NCI-H1930 (cell line): ENCODE data around the gene DDR1.

Experiments used
- DNase-seq, 2 experiments: peaks; one replicate each; lab custom pipeline; 2025; lab: John Stamatoyannopoulos, UW

The DDR1 gene

DNA sequence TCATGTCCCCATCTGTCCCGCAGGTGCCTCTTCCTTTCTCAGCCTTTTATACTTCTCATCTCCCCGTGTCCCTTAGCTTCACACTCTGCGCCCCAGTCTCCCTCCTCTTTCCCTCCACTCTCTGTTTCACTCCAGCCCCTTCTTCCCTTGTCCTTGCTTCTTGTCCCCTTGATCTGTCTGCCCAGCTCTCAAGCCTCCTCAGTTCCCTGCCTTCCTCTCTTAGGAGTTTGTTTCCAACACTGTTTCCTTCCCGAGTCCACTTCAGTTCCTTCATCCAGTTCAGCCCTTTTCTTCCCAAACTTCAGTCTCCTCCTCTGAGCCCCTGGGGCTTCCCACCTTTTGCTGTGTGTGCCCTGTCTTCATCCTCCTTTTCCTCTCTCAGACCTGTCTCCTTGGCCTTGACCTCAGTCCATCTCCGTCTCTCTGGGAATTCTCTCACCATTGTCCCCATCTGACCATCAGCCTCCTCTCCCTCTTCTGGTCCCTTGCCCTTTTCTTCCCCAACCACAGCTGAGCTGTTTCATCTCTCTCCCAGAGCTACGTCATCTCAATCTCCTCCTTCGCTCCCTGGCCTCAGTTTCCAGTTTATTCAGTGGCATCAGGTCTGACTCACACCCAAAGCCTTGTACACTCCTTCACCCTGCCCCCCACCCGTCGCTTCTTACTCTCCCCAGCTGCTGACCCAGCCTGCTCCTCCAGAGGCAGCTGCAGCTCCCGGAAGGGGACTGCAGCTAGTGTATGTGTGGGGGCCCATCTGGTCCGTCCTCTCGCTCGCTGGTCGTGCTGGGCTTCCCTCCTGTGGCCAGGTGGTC, 2.7 kb upstream of the DDR1 start:
- DNase-seq: no peak

DNA sequence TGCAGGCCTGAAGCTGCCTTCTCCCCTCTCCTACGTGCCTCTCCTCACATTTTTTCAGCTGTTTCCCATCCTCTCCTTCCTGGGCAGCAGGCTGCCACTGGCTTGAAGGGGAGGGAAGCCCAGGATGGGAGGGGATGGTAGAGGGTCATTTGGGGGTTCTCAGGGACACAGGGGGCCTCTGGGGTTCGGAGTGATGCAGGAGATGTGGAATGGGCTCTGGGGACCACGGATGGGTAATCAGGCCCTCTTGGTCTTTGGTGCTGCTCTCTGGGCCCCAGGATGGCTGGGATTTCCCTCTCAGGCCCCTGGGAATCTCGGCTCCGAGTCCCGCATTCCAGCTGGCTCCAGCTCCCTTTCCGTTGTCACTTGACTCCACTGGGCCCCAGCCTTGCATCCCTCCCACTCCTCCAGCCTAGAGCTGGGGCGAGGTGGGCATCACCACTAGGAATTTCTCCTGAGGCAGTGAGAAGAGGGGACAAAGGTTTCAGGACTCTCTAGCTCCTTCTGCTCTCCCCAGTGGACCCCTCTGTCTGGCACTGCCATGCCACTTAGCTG, 2.0 kb upstream of the DDR1 start:
- no peak for DNase-seq

DNA sequence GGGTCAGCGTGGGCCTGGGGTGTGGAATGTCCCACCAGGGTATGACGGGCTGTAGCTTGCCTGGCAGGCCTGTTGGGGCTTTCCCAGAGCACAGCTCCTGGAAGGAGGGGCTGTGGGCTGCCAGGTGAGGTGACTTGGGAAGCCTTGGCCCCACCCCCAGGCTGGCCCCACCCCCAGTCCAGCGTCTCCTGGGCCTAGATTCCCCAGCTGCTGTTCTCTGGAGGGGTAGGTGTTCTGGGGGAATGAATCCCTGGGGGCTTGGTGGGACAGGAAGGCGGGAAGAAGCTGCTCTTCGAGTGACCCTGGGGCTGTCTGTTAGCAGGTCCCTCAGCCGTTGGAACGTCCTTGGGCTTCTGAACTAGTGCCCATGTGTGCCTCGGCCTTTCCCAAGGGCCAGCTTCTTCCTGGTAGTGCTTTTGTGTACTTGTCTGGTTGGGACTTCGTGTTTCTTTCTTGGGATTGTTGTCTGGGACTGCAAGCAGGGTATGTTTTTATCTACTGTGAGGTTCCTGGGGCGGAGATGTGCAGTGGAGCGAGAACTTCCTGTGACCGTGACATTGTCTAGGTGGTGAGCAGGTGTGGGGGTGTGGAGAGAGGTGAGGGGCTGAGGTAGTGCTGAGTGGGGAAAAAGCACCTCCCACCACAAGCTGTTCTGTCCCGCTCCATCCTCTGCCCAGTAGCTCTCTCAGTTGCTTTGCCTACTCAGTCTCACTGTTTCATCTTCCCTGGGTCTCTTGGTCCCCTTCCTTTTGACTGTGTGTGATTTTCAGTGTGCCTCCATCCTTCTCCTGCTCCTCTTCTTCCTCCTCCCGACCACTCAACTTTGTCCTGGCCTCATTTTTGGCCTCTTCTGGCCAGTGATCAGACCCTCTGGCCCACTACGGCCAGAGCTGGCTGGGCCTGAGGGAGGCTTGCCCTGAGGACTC, 1.3 kb upstream of the DDR1 start:
- no peak for DNase-seq

DNA sequence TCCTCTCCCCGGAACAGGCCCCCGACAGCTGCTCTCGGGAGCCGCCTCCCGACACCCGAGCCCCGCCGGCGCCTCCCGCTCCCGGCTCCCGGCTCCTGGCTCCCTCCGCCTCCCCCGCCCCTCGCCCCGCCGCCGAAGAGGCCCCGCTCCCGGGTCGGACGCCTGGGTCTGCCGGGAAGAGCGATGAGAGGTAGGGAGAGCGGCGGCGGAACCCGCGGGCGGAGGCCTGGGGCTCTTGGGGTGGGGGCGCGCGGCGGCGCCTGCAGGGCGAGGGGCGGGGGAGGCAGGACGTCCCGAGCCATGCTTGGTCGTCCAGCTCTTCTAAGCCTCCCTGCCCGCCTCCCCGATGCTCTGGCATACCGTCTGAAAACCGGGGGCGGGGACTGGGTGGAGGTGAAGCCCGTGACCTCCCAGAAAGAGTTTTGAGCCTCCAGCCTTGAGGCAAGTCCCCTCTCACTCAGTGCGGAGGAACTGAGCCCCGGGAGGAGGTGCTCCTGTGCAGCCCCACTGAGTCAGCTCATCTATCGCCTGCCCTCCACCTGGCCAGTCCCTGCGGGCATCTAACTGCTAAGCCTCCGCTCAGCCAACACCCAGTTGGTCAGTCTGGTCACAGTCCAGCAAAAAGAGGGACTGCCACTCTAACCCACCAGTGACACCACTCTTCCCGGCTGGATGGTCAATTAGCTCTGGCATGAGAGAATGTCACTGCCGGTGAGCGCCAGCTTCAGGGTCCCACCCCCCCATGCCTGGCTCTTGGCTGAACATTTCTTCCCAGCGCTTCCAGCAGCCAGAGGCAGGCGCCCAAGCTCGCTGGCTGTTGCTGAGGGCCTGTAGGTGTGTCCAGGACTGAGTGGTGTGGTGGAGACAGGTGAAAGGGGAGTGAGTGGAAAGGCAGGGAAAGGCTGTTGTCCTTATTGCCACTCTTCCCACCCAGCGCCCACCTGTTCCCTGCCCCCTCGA, 482 bp downstream of the DDR1 start:
- DNase-seq: peak in 1 of 2 experiments; percentile 33

DNA sequence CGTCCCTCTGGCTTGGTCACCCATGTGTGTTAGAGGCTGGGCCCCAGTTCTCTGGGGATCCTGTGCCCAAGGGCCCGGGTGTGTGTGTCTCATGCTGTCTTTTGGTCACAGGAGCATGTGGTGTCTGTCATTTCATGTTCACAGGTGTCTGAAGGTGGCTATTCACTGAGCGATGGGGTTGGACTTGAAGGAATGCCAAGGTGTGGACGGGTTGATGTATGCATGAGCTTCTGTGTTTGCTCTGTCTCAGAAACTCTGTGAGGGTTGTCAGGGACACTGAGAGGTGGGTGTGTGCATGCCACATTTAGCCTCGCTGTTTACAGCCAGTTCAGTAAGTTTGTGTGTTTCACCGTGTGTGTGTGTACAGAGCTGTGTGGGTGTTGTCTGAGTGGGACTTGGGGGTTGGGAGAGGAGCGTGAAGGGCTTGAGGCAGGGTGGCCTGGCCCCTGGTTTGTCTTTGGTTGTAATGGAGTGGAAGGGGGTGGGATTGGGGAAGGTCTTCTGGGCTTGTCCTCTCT, 1.2 kb downstream of the DDR1 start:
- no peak for DNase-seq

DNA sequence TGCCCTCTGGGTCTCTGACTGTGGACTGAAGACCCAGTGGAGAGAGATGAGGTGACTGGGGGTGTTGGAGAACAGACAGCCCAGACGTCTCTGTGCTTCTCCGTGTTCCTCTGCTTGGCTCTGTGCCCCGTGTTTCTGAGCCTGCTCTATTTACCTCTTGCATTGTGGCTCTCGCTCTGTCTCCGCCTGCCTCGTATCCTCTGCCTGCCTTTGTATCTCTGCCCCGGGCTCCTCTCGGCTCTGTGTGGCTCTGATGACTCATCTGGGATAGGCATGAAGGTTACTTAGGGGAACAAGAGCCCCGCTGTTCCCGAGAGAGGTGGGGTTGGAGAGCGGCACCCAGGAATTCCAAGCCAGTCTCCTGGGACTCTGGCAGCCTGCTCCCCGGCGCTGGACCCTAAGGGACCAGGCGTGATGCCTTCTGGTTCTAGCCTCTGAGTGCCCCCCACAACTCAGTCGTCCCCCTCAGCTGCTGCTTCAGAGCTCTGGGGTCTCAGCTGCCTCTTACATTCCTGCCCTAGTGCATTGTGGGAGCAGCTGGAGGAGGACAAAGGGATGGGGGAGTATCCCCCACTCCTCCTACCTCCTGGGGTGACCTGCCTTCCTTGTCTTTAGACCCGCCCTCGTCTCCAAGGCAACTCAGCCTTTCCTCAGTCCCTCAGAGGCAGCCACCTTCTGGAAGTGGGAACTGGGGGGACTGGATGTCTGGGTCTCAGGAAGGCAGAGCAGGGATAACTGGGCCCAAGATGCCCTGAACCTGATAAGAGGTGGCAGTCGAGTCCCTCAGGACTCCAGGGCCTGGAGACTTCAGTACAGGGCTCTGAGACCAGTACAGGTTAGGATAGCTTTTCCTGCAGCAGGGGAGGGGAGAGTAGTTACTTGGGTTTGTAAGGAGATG, 1.9 kb downstream of the DDR1 start:
- no peak for DNase-seq

DNA sequence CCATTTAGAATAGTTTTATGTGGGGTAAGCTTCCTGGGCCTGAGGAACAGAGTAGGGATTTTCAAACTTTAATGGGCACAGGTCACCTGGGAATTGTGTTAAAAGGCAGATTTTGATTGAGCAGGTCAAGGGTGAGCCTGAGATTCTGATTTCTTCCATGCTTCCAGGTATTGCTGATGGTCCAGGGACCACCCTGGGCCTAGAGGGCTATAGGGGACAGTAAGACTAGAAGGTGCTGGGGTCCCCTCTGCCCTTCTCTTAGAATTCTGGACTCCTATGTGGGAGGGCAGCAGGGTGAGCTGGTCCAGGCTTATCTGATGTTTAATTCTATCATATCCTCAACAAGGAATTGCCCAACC, 2.6 kb downstream of the DDR1 start:
- no peak for DNase-seq

DNA sequence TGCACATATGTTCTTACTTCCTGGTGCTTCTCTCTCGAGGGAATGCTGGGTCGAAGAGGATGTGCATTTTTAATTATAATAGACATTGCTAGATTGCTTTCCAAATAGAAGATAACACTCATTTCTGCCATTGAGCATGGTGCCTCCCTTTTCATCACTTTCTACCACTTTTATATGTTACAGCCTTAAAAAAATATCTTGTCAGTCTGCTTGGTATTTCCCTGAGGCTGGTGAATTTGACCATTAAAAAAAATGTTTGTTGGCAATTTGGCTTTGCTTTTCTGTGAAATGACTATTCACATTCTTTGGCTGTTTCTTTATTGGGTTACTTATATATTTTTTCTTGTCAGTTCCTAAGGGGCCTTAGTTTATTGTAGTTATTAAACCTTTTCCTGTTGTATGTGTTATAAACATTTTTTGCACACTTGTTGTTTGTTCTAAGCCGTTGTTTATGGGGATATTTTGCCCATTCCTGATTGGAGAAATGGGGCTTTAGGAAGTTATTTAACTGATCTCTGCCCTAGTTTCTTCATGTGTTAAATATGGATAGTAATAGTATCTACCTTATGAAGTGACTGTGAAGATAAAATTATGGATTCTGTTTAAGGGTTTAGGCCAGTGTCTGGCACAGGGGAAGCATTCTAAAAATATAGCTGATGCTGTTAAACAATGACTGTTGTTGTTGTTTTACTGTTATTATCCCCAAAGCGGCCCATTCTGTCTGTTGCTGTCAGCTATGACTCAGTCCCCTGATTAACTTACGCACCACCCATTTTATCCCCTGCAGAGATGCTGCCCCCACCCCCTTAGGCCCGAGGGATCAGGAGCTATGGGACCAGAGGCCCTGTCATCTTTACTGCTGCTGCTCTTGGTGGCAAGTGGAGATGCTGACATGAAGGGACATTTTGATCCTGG, 3.8 kb downstream of the DDR1 start:
- DNase-seq: no peak

DNA sequence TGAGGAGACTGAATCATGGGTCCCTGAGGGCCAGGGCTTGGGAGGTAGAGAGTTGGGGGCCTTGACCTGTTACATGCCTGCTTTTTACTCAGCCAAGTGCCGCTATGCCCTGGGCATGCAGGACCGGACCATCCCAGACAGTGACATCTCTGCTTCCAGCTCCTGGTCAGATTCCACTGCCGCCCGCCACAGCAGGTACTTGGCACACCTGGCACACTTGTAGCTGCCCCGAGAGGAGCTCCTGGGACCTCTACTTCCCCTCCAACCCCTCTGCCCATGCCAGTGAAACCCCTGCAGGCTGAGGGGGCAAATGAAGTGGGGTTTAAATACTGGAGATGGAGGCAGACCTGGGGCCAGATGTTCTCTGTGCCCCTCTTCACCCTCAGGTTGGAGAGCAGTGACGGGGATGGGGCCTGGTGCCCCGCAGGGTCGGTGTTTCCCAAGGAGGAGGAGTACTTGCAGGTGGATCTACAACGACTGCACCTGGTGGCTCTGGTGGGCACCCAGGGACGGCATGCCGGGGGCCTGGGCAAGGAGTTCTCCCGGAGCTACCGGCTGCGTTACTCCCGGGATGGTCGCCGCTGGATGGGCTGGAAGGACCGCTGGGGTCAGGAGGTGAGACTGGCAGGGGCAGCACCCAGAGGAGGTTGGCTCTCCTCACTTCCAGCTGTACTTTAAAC, 4.6 kb downstream of the DDR1 start:
- no peak for DNase-seq

DNA sequence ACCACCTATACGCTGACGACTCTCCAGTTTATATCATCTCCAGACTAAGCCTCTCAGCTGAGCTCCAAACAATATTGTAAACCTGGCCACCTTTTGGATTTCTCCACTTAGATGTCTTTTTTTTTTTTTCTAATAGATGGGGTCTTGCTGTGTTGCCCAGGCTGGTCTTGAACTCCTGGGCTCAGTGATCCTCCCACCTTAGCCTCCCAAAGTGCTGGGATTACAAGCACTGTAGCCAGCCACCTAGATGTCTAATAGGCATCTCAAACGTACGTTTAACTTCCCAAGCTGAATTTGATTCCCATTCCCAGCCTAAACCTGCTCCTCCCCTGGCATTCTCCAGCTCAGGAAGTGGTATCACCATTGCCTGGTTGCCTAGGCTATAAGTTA, 5.2 kb downstream of the DDR1 start:
- DNase-seq: no peak

DNA sequence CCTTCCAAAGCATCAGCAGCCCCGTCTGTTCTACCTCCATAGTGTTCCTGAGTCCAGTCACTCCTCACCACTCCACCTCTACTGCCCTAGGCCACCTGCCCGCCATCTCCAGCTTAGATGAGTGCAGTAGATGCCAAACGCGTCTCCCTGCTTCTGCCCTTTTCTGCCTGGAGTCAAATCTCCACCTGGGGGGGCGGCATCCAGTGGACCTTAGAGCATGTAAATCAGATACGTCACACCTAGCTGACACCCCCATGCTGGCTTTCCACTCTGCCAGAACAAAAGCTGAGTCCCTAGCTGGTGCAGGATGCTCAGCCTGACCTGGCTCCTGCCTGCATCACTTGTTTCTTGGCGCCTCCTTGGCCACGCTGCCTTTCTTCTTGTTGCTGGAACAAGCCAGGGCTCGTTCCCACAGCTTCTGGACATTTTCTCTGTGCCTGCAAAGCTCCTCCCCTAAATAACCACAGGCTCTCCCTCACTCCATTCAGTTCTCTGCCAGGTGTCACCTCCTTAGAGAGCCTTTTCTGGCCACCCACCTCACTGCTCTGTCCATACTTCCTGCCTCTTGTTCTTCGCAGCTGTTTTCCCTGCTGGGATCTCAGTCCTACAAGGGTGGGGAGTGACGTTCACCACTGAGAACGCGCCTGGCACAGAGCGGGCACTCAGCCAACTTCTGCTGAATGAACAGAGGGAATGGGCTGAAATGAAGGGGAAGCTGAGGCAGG, 5.8 kb downstream of the DDR1 start:
- no peak for DNase-seq

DNA sequence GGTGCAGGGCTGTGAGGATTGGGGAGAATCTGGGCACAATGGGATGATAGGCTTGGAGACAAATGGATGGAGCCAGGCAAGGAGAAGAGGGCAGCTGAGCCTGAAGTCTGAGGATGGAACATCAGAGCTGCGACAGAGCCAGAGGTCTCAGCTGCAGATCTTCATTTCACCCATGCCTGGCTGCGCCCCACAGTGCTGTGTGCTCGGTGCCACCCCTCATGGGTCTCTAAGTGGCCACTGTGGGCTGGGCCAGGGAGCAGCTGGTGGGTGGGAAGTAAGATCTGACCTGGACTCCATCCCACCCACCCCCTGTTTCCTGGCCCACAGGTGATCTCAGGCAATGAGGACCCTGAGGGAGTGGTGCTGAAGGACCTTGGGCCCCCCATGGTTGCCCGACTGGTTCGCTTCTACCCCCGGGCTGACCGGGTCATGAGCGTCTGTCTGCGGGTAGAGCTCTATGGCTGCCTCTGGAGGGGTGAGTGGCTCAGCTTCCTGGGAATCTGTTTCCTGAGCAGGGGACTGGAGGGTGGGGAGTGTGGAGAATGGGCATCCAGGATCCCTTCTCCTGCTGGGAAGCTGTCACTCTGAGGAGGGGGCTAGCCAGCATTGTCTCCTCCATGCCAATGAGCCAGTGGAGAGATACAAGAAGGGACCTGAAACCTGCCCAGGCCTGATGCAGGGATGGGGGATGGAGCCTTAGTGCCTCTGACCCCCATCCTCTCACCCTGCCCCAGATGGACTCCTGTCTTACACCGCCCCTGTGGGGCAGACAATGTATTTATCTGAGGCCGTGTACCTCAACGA, 6.5 kb downstream of the DDR1 start:
- no peak for DNase-seq

DNA sequence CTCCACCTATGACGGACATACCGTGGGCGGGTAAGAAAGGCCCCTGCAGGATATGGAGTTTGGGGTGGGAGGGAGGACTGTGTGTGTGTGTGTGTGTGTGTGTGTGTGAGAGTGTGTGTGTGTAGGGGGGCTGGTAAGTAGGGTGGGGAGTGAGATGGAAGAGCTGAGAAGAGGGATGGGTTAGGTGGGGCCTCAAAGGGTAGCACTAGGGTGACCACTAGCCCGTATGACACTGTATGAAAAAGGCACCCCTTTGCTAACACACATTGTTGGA, 7.1 kb downstream of the DDR1 start:
- DNase-seq: no peak

DNA sequence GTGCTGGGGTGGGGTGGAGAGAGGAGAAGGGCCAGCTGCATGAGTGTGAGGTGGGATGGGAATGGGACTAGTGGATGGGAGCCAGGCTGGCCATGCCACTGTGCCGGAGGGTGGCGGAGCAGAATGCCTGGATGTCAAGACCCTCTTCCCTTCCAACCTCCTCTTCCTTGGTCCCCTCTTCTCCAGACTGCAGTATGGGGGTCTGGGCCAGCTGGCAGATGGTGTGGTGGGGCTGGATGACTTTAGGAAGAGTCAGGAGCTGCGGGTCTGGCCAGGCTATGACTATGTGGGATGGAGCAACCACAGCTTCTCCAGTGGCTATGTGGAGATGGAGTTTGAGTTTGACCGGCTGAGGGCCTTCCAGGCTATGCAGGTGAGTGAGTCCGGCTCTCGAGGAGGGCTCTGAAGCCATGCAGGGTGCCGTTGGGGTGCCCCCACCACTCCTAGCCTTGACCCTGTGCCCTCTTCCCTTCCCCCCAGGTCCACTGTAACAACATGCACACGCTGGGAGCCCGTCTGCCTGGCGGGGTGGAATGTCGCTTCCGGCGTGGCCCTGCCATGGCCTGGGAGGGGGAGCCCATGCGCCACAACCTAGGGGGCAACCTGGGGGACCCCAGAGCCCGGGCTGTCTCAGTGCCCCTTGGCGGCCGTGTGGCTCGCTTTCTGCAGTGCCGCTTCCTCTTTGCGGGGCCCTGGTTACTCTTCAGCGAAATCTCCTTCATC, 7.7 kb downstream of the DDR1 start:
- no peak for DNase-seq

DNA sequence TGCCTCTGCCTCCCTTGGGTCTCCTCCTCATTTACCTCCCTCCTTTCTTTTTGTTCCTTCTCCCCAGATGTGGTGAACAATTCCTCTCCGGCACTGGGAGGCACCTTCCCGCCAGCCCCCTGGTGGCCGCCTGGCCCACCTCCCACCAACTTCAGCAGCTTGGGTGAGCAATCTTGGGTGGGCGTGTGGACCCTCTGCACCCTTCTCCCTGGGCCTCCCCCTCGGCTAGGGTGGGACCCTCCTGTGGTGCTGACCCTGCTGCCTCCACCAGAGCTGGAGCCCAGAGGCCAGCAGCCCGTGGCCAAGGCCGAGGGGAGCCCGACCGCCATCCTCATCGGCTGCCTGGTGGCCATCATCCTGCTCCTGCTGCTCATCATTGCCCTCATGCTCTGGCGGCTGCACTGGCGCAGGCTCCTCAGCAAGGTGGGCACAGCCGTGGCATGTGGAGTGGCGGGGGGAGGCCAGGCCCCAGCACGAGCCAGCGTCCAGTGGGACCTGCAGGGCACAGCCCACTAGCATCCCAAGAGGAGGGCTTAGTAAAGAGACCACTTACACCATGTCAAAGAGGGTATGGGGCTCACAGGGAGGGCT, 8.8 kb downstream of the DDR1 start:
- no peak for DNase-seq

DNA sequence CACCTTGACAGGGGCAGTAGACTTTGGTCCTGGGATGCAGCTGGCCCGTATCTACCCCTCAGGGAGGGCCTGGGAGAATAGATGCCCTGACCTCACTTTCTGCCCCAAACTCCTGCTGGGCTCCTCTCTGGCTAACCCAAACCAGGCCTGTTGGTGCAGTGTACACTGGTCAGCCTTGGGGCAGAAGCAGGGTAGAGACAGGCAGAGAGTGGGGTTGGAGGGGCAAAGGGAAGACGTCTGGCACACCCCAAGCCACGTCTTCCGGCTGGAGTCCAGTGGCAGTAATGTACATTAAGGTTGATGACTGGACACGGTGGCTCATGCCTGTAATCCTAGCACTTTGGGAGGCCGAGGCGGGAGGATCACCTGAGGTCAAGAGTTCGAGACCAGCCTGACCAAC, 9.3 kb downstream of the DDR1 start:
- no peak for DNase-seq

DNA sequence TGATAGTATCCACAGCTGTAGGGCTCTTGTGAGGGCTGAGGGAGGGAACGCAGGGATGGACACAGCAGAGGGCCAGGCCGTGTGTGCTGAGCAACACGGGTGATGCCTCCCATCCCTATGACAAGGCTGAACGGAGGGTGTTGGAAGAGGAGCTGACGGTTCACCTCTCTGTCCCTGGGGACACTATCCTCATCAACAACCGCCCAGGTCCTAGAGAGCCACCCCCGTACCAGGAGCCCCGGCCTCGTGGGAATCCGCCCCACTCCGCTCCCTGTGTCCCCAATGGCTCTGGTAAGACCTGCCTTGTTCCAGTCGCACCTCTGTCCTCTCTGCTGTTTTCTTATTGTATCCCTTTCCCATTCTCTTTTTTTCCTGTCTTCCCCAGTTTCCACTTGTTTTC, 10.1 kb downstream of the DDR1 start:
- DNase-seq: no peak
